ENCODE results near the gene RRAD.

The RRAD gene

GRCh38 chr16:66918355-66918754, 7.0 kb downstream of the RRAD start:
- no peak overlapping the region for H3K4me3 ChIP-seq (ENCODE audit: low read depth, low read length)

- H3K4me3 ChIP-seq (ENCODE audit: low read depth, low read length) = no peak overlapping the region
Observed at GRCh38 chr16:66917741-66918140, 7.6 kb downstream of the RRAD start.

GRCh38 chr16:66916518-66916917, 8.8 kb downstream of the RRAD start:
- no peak overlapping the region for H3K4me3 ChIP-seq (ENCODE audit: low read depth, low read length)

- no peak overlapping the region for H3K4me3 ChIP-seq (ENCODE audit: low read depth, low read length)
Observed at GRCh38 chr16:66915041-66915440, 10.3 kb downstream of the RRAD start.

GRCh38 chr16:66914541-66914940, 10.8 kb downstream of the RRAD start:
- no peak overlapping the region for H3K4me3 ChIP-seq (ENCODE audit: low read depth, low read length)

DNA sequence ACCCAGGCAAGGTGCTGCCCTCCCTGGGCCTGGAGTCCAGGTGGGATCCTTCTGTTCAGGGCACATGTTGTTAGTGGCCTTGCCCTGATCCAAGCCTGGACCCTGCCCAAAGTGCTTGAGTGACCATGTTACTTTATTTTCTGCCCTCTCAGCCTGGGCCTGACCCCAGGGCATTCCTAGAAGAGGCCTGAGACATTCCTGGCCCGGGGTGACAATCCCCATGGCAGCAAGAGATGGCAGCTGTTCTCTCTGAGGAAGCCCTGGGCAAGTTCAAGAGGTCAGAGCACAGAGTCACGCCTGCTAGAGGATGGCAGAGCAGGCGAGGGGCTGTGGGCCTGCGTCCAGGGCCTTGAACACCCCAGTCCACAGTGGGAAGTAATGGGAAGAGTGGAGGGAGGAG, 11.6 kb downstream of the RRAD start:
- no peak overlapping the region for H3K4me3 ChIP-seq (ENCODE audit: low read depth, low read length)

GRCh38 chr16:66913081-66913480, 12.3 kb downstream of the RRAD start:
- H3K4me3 ChIP-seq (ENCODE audit: low read depth, low read length) = no peak overlapping the region

- H3K4me3 ChIP-seq (ENCODE audit: low read depth, low read length) = no peak overlapping the region
Observed at GRCh38 chr16:66911801-66912200, 13.5 kb downstream of the RRAD start.

- no peak overlapping the region for H3K4me3 ChIP-seq (ENCODE audit: low read depth, low read length)
Observed at GRCh38 chr16:66911112-66911511, 14.2 kb downstream of the RRAD start.

GRCh38 chr16:66910175-66910940, 15.0 kb downstream of the RRAD start:
- H3K4me3 ChIP-seq (ENCODE audit: low read depth, low read length) = no peak overlapping the region

GRCh38 chr16:66908762-66909559, 16.4 kb downstream of the RRAD start:
- no peak overlapping the region for H3K4me3 ChIP-seq (ENCODE audit: low read depth, low read length)

- H3K4me3 ChIP-seq (ENCODE audit: low read depth, low read length) = no peak overlapping the region
Observed at GRCh38 chr16:66908116-66908515, 17.2 kb downstream of the RRAD start.

DNA sequence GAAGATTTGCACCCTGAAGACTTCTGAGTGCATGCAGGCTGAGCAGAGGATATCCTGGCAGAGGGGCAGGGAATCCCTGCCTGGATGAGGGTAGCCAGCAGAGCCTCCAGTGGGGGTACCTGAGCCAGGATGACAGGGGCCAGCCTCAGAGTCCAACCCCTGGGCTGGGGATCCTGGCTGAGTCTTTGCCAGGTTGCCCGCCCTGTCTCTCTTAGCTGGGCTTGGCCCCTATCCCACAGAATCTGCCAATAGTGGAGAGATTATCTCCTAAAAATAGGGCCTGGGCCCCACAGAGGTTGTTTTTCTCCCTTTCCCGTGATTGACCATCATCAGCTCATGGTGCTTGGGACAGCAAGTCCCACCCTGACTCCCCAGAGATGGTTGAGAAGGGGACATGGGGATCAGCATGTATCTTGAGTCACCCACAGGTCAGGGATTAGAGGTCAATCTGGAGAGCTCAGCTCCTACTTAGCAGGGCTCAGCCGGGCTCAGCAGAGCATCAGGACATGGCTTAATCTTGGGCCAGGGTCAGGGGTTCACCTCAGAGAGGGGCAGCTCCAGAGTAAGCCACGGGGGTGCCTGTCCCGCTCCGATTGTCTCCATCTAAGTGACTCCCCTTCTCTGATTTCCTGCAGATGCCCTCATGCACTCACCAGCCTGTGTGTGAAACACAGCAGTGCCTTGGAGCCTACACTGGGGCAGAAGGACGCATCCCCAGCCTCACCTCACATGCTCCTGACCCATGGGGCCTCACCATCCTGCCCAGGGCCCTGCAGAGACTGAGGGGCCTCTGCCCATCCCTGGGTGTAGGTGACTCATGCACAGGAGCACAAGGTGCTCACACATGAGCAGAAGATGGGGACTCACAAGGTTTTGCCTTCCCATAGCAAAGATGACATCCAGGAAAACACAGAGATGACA, 18.2 kb downstream of the RRAD start:
- no peak overlapping the region for H3K4me3 ChIP-seq (ENCODE audit: low read depth, low read length)

GRCh38 chr16:66905633-66906539, 19.4 kb downstream of the RRAD start:
- H3K4me3 ChIP-seq (ENCODE audit: low read depth, low read length) = no peak overlapping the region

GRCh38 chr16:66904846-66905632, 20.3 kb downstream of the RRAD start:
- no peak overlapping the region for H3K4me3 ChIP-seq (ENCODE audit: low read depth, low read length)

DNA sequence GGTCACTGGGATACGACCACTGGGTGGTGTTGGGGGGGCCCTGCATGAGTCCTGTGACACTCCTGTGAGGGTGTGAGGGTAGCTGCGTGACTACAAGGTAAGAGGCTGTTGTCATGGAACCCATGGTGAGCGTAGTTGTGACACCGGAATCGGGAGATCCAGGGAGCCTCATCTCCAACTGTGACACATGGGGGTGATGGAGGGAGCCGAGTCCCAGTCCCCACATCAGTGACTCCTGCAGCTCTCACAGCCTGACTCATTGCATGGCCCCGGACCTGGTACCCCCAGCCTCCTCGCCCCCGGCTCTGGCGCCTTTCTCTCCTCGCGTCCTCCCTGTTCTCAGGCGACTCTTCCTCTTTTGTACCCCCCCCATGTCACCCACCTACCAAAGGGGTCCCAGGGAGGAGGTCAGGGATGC, 20.9 kb downstream of the RRAD start:
- H3K4me3 ChIP-seq (ENCODE audit: low read depth, low read length) = no peak overlapping the region

- H3K4me3 ChIP-seq (ENCODE audit: low read depth, low read length) = no peak overlapping the region
Observed at GRCh38 chr16:66903544-66904427, 21.5 kb downstream of the RRAD start.

All from iPS-11a (cell line).